AG09309 (cell line): ENCODE results near the gene UTP25.

Experiments used
- DNase-seq: peaks from one replicate; pipeline ENCODE4 v3.0.0-alpha.2; 2010; ENCODE audit warnings: low read depth
- H3K4me3 ChIP-seq: 2 replicates; pipeline ENCODE4 v1.5.1; 2011; ENCODE audit warnings: mild to moderate bottlenecking, low read depth, low read length, moderate library complexity; ENCODE audit not compliant: control insufficient read depth
- TF ChIP-seq, protein P1 (sequence below): IDR thresholded peaks from 2 replicates; pipeline ENCODE4 v1.5.1; 2011; ENCODE audit warnings: mild to moderate bottlenecking, low read depth, low read length, inconsistent platforms; ENCODE audit not compliant: insufficient read depth, control insufficient read depth; ENCODE audit errors: missing control alignments

The UTP25 gene, protein sequence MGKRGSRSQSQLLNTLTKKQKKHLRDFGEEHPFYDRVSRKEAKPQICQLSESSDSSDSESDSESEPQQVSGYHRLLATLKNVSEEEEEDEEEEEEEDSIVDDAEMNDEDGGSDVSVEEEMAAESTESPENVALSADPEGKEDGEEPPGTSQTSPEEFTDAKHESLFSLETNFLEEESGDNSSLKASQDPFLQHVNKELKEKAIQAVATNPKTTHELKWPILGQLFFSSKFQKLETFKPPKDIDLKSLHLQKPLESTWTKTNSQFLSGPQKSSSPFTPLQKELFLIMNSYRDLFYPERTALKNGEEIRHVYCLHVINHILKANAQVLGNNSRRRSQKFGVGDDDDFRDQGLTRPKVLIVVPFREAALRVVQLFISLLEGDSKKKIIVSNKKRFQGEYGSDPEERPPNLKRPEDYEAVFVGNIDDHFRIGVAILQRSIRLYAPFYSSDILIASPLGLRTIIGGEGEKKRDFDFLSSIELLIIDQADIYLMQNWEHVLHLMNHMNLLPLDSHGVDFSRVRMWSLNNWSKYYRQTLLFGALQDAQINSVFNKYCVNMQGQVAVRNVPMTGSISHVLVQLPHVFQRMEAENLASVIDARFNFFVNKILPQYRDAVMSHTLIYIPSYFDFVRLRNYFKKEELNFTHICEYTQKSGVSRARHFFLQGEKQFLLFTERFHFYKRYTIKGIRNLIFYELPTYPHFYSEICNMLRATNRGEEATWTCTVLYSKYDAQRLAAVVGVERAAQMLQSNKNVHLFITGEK

DNA sequence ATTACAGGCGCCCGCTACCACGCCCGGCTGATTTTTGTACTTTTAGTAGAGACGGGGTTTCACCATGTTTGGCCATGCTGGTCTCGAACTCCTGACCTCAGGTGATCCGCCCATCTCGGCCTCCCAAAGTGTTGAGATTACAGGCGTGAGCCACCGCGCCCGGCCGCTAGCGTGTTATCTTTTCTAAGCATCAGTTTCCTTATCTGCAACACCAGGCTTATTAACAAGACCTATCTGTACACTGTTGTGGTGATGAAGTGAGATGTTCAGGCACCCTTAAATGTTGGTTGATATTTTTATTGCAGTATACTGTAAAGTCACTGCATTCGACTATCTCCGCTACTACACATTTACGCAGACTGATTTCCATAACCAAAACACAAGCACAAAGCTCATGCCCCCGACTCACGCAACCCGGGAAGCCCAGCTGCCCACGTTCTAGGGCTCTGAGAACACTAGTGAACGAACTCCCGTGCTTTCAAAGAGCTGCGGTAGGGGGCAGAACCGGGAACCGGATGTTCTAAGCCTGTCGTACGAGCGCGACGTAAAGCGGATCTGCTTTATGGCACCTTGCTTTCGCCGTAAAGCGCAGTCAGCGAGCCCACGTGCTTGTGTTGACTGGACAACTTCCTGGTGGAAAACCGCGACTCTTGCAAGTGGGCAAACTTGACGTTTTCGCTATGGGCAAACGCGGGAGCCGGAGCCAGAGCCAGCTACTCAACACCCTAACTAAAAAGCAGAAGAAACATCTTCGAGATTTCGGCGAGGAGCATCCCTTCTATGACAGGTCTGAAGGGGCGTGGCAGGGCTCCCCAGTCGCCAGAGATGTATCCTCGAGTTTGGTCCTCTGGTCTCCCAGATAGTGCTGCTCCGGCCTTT, at the start of gene UTP25:
Gene UTP25 (plus strand): TSS at position 589 of the 879 bp plus-strand sequence. CDS start 92 bp downstream, at position 681.
- H3K4me3 ChIP-seq, result peak within 1 kb of the TSS; percentile 93
- TF ChIP-seq, protein P1, sequence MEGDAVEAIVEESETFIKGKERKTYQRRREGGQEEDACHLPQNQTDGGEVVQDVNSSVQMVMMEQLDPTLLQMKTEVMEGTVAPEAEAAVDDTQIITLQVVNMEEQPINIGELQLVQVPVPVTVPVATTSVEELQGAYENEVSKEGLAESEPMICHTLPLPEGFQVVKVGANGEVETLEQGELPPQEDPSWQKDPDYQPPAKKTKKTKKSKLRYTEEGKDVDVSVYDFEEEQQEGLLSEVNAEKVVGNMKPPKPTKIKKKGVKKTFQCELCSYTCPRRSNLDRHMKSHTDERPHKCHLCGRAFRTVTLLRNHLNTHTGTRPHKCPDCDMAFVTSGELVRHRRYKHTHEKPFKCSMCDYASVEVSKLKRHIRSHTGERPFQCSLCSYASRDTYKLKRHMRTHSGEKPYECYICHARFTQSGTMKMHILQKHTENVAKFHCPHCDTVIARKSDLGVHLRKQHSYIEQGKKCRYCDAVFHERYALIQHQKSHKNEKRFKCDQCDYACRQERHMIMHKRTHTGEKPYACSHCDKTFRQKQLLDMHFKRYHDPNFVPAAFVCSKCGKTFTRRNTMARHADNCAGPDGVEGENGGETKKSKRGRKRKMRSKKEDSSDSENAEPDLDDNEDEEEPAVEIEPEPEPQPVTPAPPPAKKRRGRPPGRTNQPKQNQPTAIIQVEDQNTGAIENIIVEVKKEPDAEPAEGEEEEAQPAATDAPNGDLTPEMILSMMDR, result peak; percentile 74
- DNase-seq, result peak; percentile 89

DNA sequence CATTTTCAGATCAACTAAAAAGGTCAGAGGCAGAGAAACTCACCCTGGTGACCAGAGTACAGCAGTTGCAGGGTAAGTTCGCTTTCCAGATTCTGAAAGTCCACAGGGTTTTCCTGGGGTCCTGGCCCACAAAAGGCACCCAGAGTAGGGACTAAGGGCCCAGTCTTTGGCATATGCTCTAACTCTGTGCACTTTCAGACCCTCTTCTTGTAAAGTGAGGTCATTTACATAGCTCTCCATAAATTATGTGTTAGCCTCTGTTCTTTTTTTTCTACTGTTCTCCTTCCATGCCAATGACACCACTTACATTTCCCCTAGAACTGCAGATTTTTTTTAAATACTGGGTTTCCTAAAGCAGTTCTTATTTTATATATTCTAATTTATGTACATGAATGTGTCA, 49.7 kb upstream of the UTP25 start:
- TF ChIP-seq, protein P1, result no peak
- DNase-seq, result no peak
- no peak overlapping the region for H3K4me3 ChIP-seq

- TF ChIP-seq, protein P1, result no peak
- no peak overlapping the region for H3K4me3 ChIP-seq
- DNase-seq, result no peak
Measured at GRCh38 chr1:209780268-209780667, 47.5 kb upstream of the UTP25 start.

DNA sequence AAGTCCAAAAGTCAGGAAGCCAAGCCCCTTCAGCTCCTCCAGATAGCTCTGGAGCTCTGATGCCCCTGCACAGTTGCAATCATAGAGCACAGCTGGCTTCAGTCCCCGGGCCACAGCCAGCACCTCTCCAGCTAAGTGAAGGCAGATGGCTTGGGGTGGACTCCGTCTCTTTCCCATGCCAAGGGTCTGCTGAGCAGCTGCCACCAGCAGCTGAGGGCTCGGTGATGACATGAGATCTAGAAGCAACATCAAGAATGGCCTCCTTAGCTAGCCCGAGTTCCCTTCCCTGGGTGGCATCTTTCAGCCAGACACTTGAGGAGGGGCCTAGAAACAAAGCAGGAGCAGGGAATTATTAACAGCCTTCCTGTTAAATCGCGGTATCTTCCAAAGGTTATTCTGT, 44.4 kb upstream of the UTP25 start:
- no peak overlapping the region; the same call in 1 of the 2 replicates for H3K4me3 ChIP-seq

DNA sequence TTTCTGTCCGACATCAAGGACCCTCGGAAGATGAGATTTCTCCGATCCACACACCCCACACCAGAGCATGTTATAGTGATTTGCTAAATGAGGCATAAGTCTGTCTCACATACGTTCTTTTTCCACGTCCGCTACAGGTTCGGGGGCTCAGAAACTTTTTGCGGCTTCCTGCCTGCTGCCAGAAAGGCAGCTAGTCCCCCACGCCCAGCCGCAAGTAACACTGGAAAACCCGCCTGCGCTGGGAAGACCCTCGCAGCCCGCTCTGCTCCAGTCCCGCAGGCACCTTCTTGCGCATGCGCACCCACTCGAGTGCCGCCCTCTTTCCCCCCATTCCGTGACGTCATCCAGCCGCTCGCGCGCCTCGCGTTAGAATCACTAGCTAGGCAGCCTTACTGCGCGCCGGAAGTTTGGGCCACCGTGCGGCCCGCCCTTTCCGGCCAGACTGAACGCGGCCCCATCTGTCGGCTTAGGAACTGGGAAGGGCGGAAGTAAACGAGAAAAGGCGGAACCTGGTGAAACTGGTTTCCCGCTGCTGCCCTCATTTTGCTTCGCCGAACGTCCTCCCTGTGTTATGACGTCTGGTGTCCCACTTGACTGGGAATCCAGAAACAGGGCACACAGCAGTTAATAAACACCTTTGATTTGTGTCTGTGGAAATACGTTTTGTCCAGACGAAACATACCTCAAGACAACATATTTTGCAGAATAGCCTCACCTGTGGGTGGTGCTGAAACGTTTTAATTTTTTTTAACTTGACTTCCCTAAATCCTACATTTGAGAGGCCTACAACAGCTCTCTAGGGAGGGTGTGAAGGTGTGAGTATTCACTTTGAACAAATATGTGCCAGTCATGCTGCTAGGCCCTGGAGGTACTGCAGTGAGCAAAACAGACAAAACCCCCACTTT, 43.3 kb upstream of the UTP25 start, which contains the start of gene C1orf74:
Gene C1orf74 (minus strand): TSS at position 295 of the 905 bp plus-strand sequence. CDS start 925 bp downstream, outside the sequence.
- peak within 1 kb of the TSS; percentile 84 for H3K4me3 ChIP-seq
- TF ChIP-seq, protein P1, result no peak
- DNase-seq, result peak; percentile 84

More for the DNA sequence above, 44.4 kb upstream of the UTP25 start:
- no peak for DNase-seq
- TF ChIP-seq, protein P1, result no peak
